ENCODE data around the gene NTN5.

The NTN5 gene

GRCh38 chr19:48644355-48644754 is 28.5 kb downstream of the NTN5 start:
- TF ChIP-seq SIN3A (IDR thresholded peaks at IDR 0.05; ENCODE audit: borderline replicate concordance, insufficient read depth, low read length) (no peak), REST (IDR thresholded peaks at IDR 0.05; ENCODE audit: insufficient read depth in 1 of 2, low read depth in 2 of 2, low read length in 2 of 2) (no peak), POLR2AphosphoS5 (IDR thresholded peaks at IDR 0.05; ENCODE audit: low read depth, low read length) (no peak), FOXP2 (optimal IDR thresholded peaks at IDR 0.05; ENCODE audit: borderline replicate concordance, extremely low read depth, extremely low read length, insufficient read depth) (no peak), TAF1 (IDR thresholded peaks at IDR 0.05; ENCODE audit: borderline replicate concordance, insufficient read depth, low read length) (no peak)

GRCh38 chr19:48642862-48643261 is 30.0 kb downstream of the NTN5 start:
- TF ChIP-seq TAF1 (IDR thresholded peaks at IDR 0.05; ENCODE audit: borderline replicate concordance, insufficient read depth, low read length) (no peak), SIN3A (IDR thresholded peaks at IDR 0.05; ENCODE audit: borderline replicate concordance, insufficient read depth, low read length) (no peak), POLR2AphosphoS5 (IDR thresholded peaks at IDR 0.05; ENCODE audit: low read depth, low read length) (no peak), REST (IDR thresholded peaks at IDR 0.05; ENCODE audit: insufficient read depth in 1 of 2, low read depth in 2 of 2, low read length in 2 of 2) (no peak), FOXP2 (optimal IDR thresholded peaks at IDR 0.05; ENCODE audit: borderline replicate concordance, extremely low read depth, extremely low read length, insufficient read depth) (no peak)

- TF ChIP-seq SIN3A (IDR thresholded peaks at IDR 0.05; ENCODE audit: borderline replicate concordance, insufficient read depth, low read length): no peak
- no peak for TF ChIP-seq POLR2AphosphoS5 (IDR thresholded peaks at IDR 0.05; ENCODE audit: low read depth, low read length)
- TF ChIP-seq FOXP2 (optimal IDR thresholded peaks at IDR 0.05; ENCODE audit: borderline replicate concordance, extremely low read depth, extremely low read length, insufficient read depth): no peak
- TF ChIP-seq TAF1 (IDR thresholded peaks at IDR 0.05; ENCODE audit: borderline replicate concordance, insufficient read depth, low read length): no peak
- no peak for TF ChIP-seq REST (IDR thresholded peaks at IDR 0.05; ENCODE audit: insufficient read depth in 1 of 2, low read depth in 2 of 2, low read length in 2 of 2)
Measured at GRCh38 chr19:48641850-48642249, 31.0 kb downstream of the NTN5 start.

- TF ChIP-seq FOXP2 (optimal IDR thresholded peaks at IDR 0.05; ENCODE audit: borderline replicate concordance, extremely low read depth, extremely low read length, insufficient read depth) (no peak), SIN3A (IDR thresholded peaks at IDR 0.05; ENCODE audit: borderline replicate concordance, insufficient read depth, low read length) (no peak), TAF1 (IDR thresholded peaks at IDR 0.05; ENCODE audit: borderline replicate concordance, insufficient read depth, low read length) (no peak), POLR2AphosphoS5 (IDR thresholded peaks at IDR 0.05; ENCODE audit: low read depth, low read length) (no peak), REST (IDR thresholded peaks at IDR 0.05; ENCODE audit: insufficient read depth in 1 of 2, low read depth in 2 of 2, low read length in 2 of 2) (no peak)
Measured at GRCh38 chr19:48639483-48640375, 33.1 kb downstream of the NTN5 start.
